DMS79 (cell line): ENCODE results near the gene CHST15.

Experiments used
- DNase-seq: peaks from one replicate; lab custom pipeline; 2025; lab: John Stamatoyannopoulos, UW

The CHST15 gene

GRCh38 chr10:124092860-124093773 is at the start of gene CHST15:
CHST15 (minus strand) TSS chr10:124093598; CDS start chr10:124046212, 47,386 bp downstream.
- no peak for DNase-seq

- no peak for DNase-seq
Observed at GRCh38 chr10:124142960-124143359, 49.6 kb upstream of the CHST15 start.

- no peak for DNase-seq
Observed at GRCh38 chr10:124142006-124142739, 48.8 kb upstream of the CHST15 start.

- DNase-seq: no peak
Observed at GRCh38 chr10:124138883-124139348, 45.5 kb upstream of the CHST15 start.

GRCh38 chr10:124138195-124138882 is 44.9 kb upstream of the CHST15 start:
- no peak for DNase-seq

- no peak for DNase-seq
Observed at GRCh38 chr10:124134251-124134893, 41.0 kb upstream of the CHST15 start.

- DNase-seq: no peak
Observed at GRCh38 chr10:124132876-124133275, 39.5 kb upstream of the CHST15 start.

- DNase-seq: no peak
Observed at GRCh38 chr10:124132306-124132705, 38.9 kb upstream of the CHST15 start.

GRCh38 chr10:124131172-124131571 is 37.8 kb upstream of the CHST15 start:
- no peak for DNase-seq

- no peak for DNase-seq
Observed at GRCh38 chr10:124130198-124130900, 37.0 kb upstream of the CHST15 start.

GRCh38 chr10:124129471-124129870 is 36.1 kb upstream of the CHST15 start:
- DNase-seq: no peak

- no peak for DNase-seq
Observed at GRCh38 chr10:124128811-124129145, 35.4 kb upstream of the CHST15 start.

GRCh38 chr10:124127965-124128810 is 34.8 kb upstream of the CHST15 start:
- no peak for DNase-seq

- no peak for DNase-seq
Observed at GRCh38 chr10:124127563-124127962, 34.2 kb upstream of the CHST15 start.

- DNase-seq: no peak
Observed at GRCh38 chr10:124126983-124127385, 33.6 kb upstream of the CHST15 start.

- no peak for DNase-seq
Observed at GRCh38 chr10:124126145-124126982, 33.0 kb upstream of the CHST15 start.

- no peak for DNase-seq
Observed at GRCh38 chr10:124125305-124126116, 32.1 kb upstream of the CHST15 start.

GRCh38 chr10:124124769-124125161 is 31.4 kb upstream of the CHST15 start:
- DNase-seq: no peak
